GM19395 (cell line): ENCODE data around the gene NUP205.
"Not testable (repeated sequence)": the region's sequence is repeated elsewhere in the genome, so short reads cannot be mapped to it uniquely, and the experiment has no call there.

Source experiments
- ATAC-seq: cut with Tn5 transposase; IDR thresholded peaks from one replicate; pipeline ENCODE4 v1.9.1; 2021; ENCODE audit warnings: mild to moderate bottlenecking, moderate library complexity; ENCODE audit not compliant: unreplicated experiment

NUP205 gene

GRCh38 chr7:135617781-135618180, 60.1 kb downstream of the NUP205 start:
- ATAC-seq, result no peak

GRCh38 chr7:135618510-135618909, 60.8 kb downstream of the NUP205 start:
- no peak for ATAC-seq

DNA sequence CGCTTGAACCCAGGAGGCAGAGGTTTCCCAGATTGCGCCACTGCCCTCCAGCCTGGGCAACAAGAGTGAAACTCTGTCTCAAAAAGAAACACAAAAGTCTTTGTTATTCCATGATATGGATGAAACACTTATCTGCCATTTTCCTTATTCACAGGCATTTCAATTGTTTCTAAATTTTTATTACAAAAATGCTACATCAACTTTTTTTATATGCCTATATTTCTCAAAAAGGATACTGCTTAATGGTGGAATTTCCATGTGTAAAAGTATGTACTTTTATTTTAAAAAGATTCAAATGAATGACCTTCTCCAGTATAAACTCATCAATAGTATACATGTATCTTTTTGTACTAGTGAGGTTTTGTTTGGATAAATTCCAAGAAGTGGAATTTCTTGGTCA, 62.7 kb downstream of the NUP205 start:
- ATAC-seq, result no peak

GRCh38 chr7:135620980-135621850, 63.5 kb downstream of the NUP205 start:
- ATAC-seq, result no peak

DNA sequence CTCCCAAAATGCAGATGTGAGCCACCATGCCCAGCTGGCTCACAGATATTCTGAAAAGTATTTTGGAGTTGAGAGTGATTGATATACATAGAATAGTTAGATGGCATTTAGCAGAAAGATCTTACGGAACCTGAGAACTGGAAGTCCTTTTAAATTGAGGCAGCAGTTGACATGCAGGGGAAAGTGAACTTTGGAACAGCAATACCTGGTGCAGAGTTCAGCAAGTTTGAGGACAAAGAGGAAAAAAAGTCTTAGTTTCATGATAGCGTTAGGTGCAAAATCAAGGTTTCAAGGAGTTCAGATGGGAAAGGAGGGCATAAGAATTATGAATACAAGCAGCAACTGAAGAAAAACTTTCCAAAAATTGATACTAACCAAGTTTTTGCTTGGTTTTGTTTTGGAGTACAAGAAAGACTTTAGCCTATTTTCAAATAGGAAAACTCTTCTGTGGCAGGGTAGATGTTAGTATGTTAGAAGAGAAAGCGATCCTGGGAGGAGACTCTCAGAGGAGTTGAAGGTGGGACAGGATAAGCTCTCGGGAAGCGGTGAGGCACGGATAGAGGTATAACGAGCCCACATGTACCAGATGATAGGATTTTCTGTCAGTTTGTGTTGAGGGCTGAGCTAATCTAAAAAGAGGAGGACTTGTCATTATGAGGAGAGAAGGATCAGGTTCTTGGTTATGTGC, 76.6 kb downstream of the NUP205 start:
- no peak for ATAC-seq

DNA sequence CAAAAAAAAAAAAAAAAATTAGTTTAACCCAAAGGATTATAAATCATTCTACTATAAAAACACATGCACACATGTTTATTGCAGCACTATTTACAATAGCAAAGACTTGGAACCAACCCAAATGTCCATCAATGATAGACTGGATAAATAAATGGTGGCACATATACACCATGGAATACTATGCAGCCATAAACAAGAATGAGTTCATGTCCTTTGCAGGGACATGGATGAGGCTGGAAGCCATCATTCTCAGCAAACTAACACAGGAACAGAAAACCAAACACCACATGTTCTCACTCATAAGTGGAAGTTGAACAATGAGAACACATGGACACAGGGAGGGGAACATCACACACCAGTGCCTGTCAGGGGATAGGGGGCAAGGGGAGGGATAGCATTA, 82.0 kb downstream of the NUP205 start:
- not testable (repeated sequence) for ATAC-seq

DNA sequence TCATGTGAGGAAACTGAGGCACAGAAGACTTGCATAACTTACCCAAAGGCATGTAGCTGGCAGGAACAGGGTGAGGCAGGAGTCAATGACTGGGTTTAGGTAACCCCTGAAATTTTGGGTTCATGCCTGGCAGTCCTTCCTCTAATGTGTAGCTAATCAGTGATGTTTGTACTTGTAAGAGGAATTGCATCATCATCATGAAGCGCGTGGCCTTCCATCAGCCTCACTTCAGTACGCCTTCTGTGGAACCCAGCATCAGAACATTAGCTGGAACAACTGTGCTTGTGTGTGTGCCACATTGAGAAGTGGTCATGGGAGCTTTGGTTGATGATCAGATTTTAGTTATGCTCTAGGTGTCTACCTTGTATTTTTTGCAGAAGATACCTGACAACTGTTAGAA, 86.4 kb downstream of the NUP205 start:
- ATAC-seq, result no peak

- ATAC-seq, result no peak
Measured at GRCh38 chr7:135644729-135645128, 87.0 kb downstream of the NUP205 start.

DNA sequence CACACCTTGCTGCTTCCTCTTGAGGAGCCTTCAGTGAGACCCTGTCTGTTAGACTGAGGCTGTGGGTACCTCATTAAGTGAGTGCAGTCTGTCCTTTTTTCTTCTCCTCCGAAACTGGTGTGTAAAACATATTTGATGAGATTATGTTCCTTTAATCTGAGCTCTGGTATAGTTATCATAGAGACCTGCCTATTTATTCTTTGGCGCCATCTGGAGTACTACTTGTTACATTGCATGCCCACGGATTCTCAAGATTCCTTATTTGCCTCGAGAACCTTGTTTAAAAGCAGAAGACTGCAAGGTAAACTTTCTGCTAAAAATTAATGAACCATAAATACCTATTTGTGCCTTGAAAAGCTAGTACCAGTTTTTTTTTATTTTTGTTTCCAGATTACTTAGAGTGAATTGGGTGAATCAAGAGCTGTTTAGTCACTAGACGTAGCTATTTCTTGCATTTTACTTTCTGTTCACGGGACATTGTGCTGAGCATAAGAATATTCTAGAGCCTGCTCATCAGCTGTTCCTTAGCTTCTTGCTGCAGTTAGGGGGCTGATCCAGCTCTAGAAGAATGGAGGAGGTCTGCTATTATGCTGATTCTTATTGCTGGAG, 87.7 kb downstream of the NUP205 start:
- ATAC-seq, result no peak

DNA sequence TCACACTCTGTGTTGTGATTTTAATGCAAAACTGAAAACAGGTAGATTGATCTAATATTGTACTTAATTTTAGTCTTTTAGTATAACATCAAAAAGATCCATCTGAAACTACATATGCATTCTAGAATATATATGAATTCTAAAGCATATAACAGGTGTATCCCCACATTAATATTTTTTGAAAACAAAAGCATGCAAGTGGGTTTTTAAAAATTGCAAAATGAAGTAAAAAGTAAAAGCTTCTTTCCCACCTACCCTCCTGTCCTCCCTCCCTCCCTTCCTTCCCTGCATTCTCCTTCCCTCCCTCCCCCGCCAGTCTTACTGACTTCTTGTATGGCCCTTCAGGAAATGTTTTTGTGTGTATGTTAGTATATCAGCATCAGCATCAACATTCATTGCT, 90.0 kb downstream of the NUP205 start:
- ATAC-seq, result no peak

DNA sequence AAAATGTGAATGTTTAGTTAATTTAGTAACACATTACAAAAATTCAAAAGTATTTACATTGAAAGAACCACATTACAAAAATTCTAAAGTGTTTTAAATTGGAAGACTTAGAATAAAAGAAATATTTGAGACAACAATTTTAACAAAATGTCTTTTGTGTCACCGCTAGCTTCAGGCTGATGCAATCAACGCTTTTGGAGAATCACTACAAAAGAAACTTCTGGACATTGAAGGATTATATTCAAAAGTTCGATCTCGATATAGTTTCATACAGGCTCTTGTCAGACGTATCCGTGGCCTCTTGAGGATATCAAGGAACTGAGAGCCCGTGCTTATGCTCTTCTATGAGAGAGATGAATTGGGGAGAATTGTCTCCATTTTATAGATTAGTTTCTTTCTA, 90.5 kb downstream of the NUP205 start:
- ATAC-seq, result no peak

- ATAC-seq, result no peak
Measured at GRCh38 chr7:135650831-135651573, 93.3 kb downstream of the NUP205 start.

- no peak for ATAC-seq
Measured at GRCh38 chr7:135653340-135654080, 95.8 kb downstream of the NUP205 start.

DNA sequence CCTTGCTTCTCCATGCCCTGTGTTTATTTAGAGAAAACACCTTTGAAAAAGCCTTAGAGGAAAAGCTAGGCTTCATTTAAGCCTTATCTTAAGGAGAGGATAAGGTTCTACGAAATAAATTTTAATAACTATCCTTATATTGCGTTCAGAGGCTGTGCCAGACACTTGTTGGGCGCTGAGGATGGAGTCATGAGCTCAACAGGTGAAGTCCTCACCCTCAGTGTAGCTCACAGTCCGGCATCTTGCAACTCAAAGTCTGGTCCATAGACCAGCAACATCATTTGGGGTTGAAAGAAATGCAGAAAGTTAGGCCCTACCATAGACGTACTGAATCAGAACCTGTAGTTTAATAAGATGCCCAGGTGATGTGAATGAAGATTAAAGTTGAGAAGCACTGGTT, 100.8 kb downstream of the NUP205 start:
- ATAC-seq, result no peak

GRCh38 chr7:135659159-135659846, 101.6 kb downstream of the NUP205 start:
- no peak for ATAC-seq

GRCh38 chr7:135661311-135662122, 103.8 kb downstream of the NUP205 start:
- no peak for ATAC-seq

DNA sequence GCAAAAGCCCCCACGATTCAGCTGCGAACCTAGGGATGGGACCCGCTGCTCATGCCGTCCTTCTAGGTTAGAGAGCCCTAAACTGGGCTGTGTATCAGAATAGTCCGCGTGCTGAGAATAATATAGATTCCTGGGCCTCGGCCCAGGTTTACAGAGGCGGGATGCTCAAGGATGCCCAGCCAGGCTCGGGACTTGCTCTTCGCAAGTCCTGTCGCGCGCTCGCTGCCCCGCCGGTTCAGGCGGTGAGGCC, 104.3 kb downstream of the NUP205 start:
- peak; percentile 23 for ATAC-seq

DNA sequence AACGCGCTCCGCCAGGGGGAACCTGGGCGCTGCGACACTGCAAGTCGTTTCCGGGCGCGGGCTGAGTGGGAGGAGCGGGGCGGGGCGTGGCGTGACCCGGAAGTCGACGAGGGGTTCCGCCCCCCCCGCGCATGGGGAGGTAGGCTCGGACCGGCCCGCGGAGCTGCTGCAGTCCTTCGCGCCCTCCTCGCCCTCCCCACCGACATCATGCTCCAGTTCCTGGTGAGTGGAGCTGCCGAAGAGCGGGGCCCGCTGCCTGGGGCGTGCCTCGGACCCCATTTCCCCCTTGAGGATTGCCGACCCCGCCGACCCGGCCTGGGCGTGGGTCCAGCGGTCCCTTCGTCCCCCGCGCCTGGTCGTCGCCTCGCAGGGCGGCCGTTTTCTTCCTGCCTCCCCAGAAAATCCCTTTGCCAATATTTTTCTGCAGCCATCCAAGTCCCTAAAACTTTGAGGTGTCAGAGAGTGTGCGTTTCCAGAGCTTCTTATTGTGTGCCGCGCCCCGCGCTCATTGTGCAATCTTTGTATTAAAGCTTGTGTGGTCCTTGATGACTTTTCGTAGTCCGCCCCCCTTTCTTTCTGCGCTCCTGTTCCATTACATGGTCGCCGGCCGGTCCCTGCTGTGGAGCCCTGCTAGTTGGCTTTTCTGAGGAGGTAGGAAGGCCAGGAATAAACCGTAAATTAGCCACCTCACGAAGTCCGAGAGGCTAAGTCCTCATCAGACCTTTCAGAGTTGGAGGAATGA, 104.8 kb downstream of the NUP205 start, which contains the start of gene STMP1:
STMP1 (plus strand) TSS at position 142 of the 742 bp plus-strand sequence.
- ATAC-seq, result peak; percentile 90
